Bronchial epithelial cell (primary cell): ENCODE data around the gene OMA1. TPM values are rescaled to one million over a fixed set of nuclear protein-coding genes. Genes with fewer than 3 reads are reported as not detected.
"Not testable (repeated sequence)": the region's sequence is repeated elsewhere in the genome, so short reads cannot be mapped to it uniquely, and the experiment has no call there.

Source experiments
- DNase-seq: peaks from one replicate; pipeline ENCODE4 v3.0.0-alpha.2; 2010; ENCODE audit warnings: low read depth
- FAIRE-seq: peaks from 2 replicates; lab custom pipeline; 2011; peaks lifted over from hg19 to GRCh38; lab: Jason Lieb, UNC
- H3K27me3 ChIP-seq: 2 replicates; pipeline ENCODE4 v1.5.1; 2011; ENCODE audit warnings: low read length; ENCODE audit not compliant: control insufficient read depth, insufficient read depth
- H3K36me3 ChIP-seq: 2 replicates; pipeline ENCODE4 v1.5.1; 2011; ENCODE audit warnings: low read length; ENCODE audit not compliant: control insufficient read depth, insufficient read depth
- H3K4me3 ChIP-seq: 2 replicates; pipeline ENCODE4 v1.5.1; 2011; ENCODE audit warnings: mild to moderate bottlenecking, low read depth, low read length, control low read depth
- total RNA-seq: library from RNA; depleted of rRNA; stranded (reverse); fragments of >200 nt; gene quantifications from 2 replicates; pipeline ENCODE4 v1.2.1, GENCODE V29; 2014
- TF ChIP-seq, protein P1 (sequence below): IDR thresholded peaks from 2 replicates; pipeline ENCODE4 v1.5.1; 2011; ENCODE audit warnings: mild to moderate bottlenecking, moderate library complexity, low read length, control low read depth, inconsistent platforms; ENCODE audit not compliant: insufficient read depth, severe bottlenecking

OMA1 gene
- total RNA-seq, 1 donor from 2014 or later: 21.6 TPM

DNA sequence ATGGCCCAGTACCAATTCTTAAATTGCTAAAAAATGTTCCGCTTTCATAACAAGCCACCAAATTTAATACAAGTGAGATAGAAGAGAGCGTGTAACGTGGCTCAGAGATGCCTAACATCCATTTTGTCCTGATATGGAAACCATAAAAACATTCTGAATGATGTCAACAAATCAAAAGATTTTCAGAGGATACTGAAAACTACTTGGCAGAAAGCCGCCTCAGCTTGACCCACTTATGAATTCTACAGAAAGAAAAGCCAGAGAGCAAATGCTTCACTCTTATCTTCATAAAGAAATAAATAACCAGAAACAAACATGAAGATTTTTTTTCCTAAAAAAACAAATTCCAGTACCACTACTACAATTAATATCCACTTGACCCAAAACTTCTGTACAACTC is 41.2 kb downstream of the OMA1 start:
- no peak for FAIRE-seq
- H3K36me3 ChIP-seq: peaks cover 2% of the 10 kb centered on the region

DNA sequence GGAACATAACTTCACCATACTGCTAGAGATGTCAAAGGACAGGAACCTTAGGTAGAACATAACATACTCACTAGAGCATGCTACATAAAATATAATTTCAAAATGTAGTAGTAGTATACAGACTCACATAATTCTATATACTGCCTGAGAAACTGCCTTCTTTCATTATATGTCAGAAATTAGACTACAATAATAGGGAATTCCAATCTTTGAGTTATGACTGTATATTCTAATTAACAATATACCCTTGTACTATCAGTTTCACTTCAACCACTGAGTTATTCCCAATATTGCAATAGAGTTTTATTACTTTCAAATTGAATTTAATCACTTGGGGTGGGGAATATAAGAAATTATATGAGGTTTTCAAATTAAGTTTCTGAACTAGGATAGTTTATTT is 44.0 kb downstream of the OMA1 start:
- no peak for FAIRE-seq
- Histone ChIP-seq H3K4me3 (no peak overlapping the region), H3K36me3 (peaks cover 1% of the 10 kb centered on the region), H3K27me3 (no peaks in the 10 kb centered on the region)
- DNase-seq: no peak
- TF ChIP-seq, protein P1, sequence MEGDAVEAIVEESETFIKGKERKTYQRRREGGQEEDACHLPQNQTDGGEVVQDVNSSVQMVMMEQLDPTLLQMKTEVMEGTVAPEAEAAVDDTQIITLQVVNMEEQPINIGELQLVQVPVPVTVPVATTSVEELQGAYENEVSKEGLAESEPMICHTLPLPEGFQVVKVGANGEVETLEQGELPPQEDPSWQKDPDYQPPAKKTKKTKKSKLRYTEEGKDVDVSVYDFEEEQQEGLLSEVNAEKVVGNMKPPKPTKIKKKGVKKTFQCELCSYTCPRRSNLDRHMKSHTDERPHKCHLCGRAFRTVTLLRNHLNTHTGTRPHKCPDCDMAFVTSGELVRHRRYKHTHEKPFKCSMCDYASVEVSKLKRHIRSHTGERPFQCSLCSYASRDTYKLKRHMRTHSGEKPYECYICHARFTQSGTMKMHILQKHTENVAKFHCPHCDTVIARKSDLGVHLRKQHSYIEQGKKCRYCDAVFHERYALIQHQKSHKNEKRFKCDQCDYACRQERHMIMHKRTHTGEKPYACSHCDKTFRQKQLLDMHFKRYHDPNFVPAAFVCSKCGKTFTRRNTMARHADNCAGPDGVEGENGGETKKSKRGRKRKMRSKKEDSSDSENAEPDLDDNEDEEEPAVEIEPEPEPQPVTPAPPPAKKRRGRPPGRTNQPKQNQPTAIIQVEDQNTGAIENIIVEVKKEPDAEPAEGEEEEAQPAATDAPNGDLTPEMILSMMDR: no peak

More for the DNA sequence above, 41.2 kb downstream of the OMA1 start:
- Histone ChIP-seq H3K4me3 (no peak overlapping the region), H3K27me3 (no peaks in the 10 kb centered on the region)
- TF ChIP-seq, protein P1: no peak
- DNase-seq: no peak

DNA sequence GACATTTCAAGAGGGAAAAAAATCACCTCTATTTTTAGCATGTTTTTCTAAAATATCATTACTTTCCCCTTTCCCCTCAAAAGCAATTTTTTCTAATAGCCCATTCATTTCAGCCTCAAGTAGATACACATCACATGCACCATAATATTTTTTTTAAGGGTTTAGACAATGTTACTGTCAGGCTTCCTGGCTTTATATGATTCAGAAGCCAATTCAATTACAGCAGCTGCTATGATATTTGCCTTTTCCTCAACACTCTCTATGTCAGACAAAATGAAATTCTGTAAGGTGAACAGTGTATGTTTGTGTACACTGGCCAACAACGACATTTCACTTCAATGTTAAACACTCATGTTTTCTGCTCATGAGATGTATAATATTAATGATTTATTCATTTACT is 46.5 kb downstream of the OMA1 start:
- Histone ChIP-seq H3K27me3 (no peaks in the 10 kb centered on the region), H3K4me3 (no peak overlapping the region), H3K36me3 (peaks cover 1% of the 10 kb centered on the region)
- FAIRE-seq (no peak), DNase-seq (no peak)
- TF ChIP-seq, protein P1: no peak

DNA sequence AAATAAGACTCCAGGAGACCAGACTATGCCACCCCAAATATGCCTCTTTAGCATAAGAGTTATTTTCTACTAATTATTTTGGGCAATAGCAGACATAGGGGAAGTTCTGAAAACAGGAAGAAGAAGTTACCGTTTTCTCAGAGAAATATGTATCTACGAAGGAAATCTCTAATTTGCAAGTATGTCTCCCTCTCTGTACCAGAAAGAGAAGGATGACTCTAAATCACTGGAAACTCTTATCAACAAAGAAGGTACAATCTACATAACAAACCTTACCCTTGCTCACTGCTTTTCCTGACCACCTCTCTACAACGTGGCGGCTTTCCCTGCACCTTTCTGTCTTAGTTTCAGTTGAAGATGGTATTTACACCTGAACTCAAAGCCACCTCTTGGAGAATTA is 49.0 kb downstream of the OMA1 start:
- FAIRE-seq (no peak), DNase-seq (no peak)
- Histone ChIP-seq H3K36me3 (peaks cover 1% of the 10 kb centered on the region), H3K27me3 (no peaks in the 10 kb centered on the region), H3K4me3 (no peak overlapping the region)
- TF ChIP-seq, protein P1: no peak

DNA sequence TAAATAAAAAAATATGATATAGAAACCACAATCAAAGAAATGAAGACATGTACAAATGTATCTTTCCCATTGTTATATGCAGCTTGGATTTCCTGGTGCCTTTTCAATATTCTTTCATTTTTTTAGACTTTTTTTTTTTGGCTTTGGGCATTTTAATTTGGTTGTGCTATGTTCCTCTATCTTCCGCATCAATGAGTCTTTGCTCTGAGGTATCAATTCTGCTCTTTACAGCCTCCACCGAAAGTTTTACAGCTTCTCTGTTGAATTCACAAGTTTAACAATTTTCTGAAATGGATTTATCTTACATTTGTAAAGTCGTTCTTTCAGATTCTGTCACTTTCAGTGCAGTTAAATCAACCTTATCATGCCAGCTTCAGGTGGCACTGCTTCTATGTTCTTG is 50.5 kb downstream of the OMA1 start:
- no peak overlapping the region for H3K4me3 ChIP-seq
- DNase-seq: no peak
- no peaks in the 10 kb centered on the region for H3K36me3 ChIP-seq
- H3K27me3 ChIP-seq: no peaks in the 10 kb centered on the region
- TF ChIP-seq, protein P1: no peak
- FAIRE-seq: no peak

DNA sequence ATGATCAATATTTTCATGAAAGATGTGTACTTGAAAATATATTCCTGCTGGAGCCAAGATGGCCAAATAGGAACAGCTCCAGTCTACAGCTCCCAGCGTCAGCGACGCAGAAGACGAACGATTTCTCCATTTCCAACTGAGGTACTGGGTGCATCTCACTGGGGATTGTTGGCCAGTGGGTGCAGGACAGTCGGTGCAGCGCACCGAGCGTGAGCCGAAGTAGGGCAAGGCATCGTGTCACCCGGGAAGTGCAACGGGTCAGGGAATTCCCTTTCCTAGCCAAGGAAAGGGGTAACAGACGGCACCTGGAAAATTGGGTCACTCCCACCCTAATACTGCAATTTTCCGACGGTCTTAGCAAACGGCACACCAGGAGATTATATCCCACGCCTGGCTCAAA is 57.6 kb downstream of the OMA1 start:
- DNase-seq, H3K4me3 ChIP-seq, FAIRE-seq, H3K27me3 ChIP-seq, H3K36me3 ChIP-seq: not testable (repeated sequence)
